ENCODE measurements around the gene ADIPOQ.

ADIPOQ gene

GRCh38 chr3:186852994-186853393, 10.5 kb downstream of the ADIPOQ start:
- no peak overlapping the region for H3K4me2 ChIP-seq (ENCODE audit: low read length)
- H3K27ac ChIP-seq (ENCODE audit: low read depth, low read length, poor library complexity, severe bottlenecking), result no peak overlapping the region
- no peak for TF ChIP-seq CTCF (IDR thresholded peaks at IDR 0.05; ENCODE audit: low read length)
- no peak for TF ChIP-seq EZH2 (IDR thresholded peaks at IDR 0.05; ENCODE audit: borderline replicate concordance, low read length)
- no peak overlapping the region for H2AFZ ChIP-seq (ENCODE audit: low read length)
- H3K4me1 ChIP-seq (ENCODE audit: insufficient read depth, low read length, severe bottlenecking), result no peaks in the 10 kb centered on the region
- H3K9me3 ChIP-seq (ENCODE audit: low read length), result no peaks in the 10 kb centered on the region
- no peak overlapping the region for H3K9ac ChIP-seq (ENCODE audit: low read length)
- H3K27me3 ChIP-seq (ENCODE audit: insufficient read depth, low read length), result no peaks in the 10 kb centered on the region
- H3K36me3 ChIP-seq (ENCODE audit: insufficient read depth, low read length), result no peaks in the 10 kb centered on the region
- H4K20me1 ChIP-seq (ENCODE audit: insufficient read depth, low read length), result no peaks in the 10 kb centered on the region
- no peak overlapping the region for H3K4me3 ChIP-seq (ENCODE audit: low read depth, low read length, poor library complexity, severe bottlenecking)
- H3K9me2 ChIP-seq (ENCODE audit: low read depth, low read length), result no peaks in the 10 kb centered on the region
- no peaks in the 10 kb centered on the region for H3K79me2 ChIP-seq (ENCODE audit: insufficient read depth, low read length)
- no peaks in the 10 kb centered on the region for H3F3A ChIP-seq (ENCODE audit: insufficient read depth, low read length)

GRCh38 chr3:186854146-186854545, 11.6 kb downstream of the ADIPOQ start:
- Histone ChIP-seq H3K79me2 (ENCODE audit: insufficient read depth, low read length) (no peaks in the 10 kb centered on the region), H3K4me2 (ENCODE audit: low read length) (no peak overlapping the region), H3K9ac (ENCODE audit: low read length) (no peak overlapping the region), H3F3A (ENCODE audit: insufficient read depth, low read length) (no peaks in the 10 kb centered on the region), H4K20me1 (ENCODE audit: insufficient read depth, low read length) (no peaks in the 10 kb centered on the region), H3K27ac (ENCODE audit: low read depth, low read length, poor library complexity, severe bottlenecking) (no peak overlapping the region), H2AFZ (ENCODE audit: low read length) (no peak overlapping the region), H3K9me2 (ENCODE audit: low read depth, low read length) (no peaks in the 10 kb centered on the region), H3K9me3 (ENCODE audit: low read length) (no peaks in the 10 kb centered on the region), H3K36me3 (ENCODE audit: insufficient read depth, low read length) (no peaks in the 10 kb centered on the region), H3K27me3 (ENCODE audit: insufficient read depth, low read length) (no peaks in the 10 kb centered on the region), H3K4me1 (ENCODE audit: insufficient read depth, low read length, severe bottlenecking) (no peaks in the 10 kb centered on the region), H3K4me3 (ENCODE audit: low read depth, low read length, poor library complexity, severe bottlenecking) (no peak overlapping the region)
- TF ChIP-seq CTCF (IDR thresholded peaks at IDR 0.05; ENCODE audit: low read length) (no peak), EZH2 (IDR thresholded peaks at IDR 0.05; ENCODE audit: borderline replicate concordance, low read length) (no peak)

GRCh38 chr3:186854954-186855353, 12.4 kb downstream of the ADIPOQ start:
- no peak overlapping the region for H3K4me3 ChIP-seq (ENCODE audit: low read depth, low read length, poor library complexity, severe bottlenecking)
- H4K20me1 ChIP-seq (ENCODE audit: insufficient read depth, low read length), result no peaks in the 10 kb centered on the region
- no peak overlapping the region for H3K9ac ChIP-seq (ENCODE audit: low read length)
- TF ChIP-seq CTCF (IDR thresholded peaks at IDR 0.05; ENCODE audit: low read length) (no peak), EZH2 (IDR thresholded peaks at IDR 0.05; ENCODE audit: borderline replicate concordance, low read length) (no peak)
- no peaks in the 10 kb centered on the region for H3F3A ChIP-seq (ENCODE audit: insufficient read depth, low read length)
- no peak overlapping the region for H3K27ac ChIP-seq (ENCODE audit: low read depth, low read length, poor library complexity, severe bottlenecking)
- H3K4me1 ChIP-seq (ENCODE audit: insufficient read depth, low read length, severe bottlenecking), result no peaks in the 10 kb centered on the region
- no peaks in the 10 kb centered on the region for H3K27me3 ChIP-seq (ENCODE audit: insufficient read depth, low read length)
- H3K9me2 ChIP-seq (ENCODE audit: low read depth, low read length), result no peaks in the 10 kb centered on the region
- no peaks in the 10 kb centered on the region for H3K79me2 ChIP-seq (ENCODE audit: insufficient read depth, low read length)
- H3K4me2 ChIP-seq (ENCODE audit: low read length), result no peak overlapping the region
- no peaks in the 10 kb centered on the region; the same call in 1 of the 2 replicates for H3K36me3 ChIP-seq (ENCODE audit: insufficient read depth, low read length)
- no peak overlapping the region for H2AFZ ChIP-seq (ENCODE audit: low read length)
- H3K9me3 ChIP-seq (ENCODE audit: low read length), result 0 out of 2 replicates have a peak, but pooled peaks cover 3% of the 10 kb centered on the region

Data from OCI-LY1 (cell line).